ENCODE data around the gene CITED2. TPM values are rescaled to one million over a fixed set of nuclear protein-coding genes. Genes with fewer than 3 reads are reported as not detected.
A peak's percentile ranks its signal among the peaks of the same experiment; 100 is the strongest.

The CITED2 gene
- polyA plus RNA-seq, 1 donor (not counting 4 experiments of a cell fraction or from before 2014, with no cell fraction given): 25.0 TPM

DNA sequence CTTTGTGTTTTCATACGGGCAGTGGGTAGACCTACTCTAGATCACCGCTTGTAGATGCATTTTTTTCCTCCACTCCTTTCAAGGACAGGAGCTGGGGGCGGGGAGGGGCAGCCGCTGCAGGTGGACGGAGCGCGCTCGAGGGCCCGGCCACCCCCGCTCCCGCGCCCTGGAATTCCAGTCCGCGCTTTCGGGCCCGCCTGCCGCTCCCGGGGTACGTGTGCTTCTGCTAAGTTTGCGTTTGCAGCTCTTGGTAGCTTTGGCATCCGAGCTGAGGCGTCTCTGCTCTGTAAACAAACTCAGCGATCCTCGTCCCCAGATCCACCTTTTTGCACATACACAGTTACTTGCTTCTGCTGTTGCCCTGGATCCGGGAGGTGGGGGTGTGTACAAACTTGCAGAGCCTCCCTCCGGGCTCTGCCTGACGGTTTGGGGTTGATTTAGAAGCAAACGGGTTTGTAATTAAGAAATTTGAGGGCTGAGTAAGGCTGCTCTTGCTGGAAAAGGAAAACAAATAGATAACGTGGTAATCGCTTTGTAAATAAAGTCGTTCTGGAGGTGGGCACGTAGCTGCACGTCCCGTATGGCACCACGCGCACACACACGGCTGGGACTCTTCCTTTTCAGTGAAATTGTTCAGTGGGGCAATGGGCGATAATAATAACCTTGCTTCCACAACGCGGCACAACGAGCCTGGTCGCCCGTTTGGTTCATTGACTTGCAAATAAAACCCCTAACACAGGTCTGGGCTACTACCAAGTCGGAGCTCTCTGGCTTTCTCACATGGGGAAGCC, 973 bp upstream of the CITED2 start:
- FAIRE-seq: no peak
- Histone ChIP-seq H3K4me1 (ENCODE audit: control insufficient read depth, extremely low read depth, insufficient read depth, low read length) (peaks cover 39% of the 10 kb centered on the region), H3K27me3 (ENCODE audit: control insufficient read depth, extremely low read depth, insufficient read depth, low read length) (no peaks in the 10 kb centered on the region), H3K9me3 (ENCODE audit: control insufficient read depth, low read depth, low read length) (no peaks in the 10 kb centered on the region), H2AFZ (ENCODE audit: control insufficient read depth, low read length) (peak overlapping the region; percentile 98), H3K79me2 (ENCODE audit: control insufficient read depth, insufficient read depth, low read length) (peaks cover 18% of the 10 kb centered on the region), H3K36me3 (ENCODE audit: control insufficient read depth in 2 of 2, extremely low read depth in 1 of 2, insufficient read depth in 2 of 2, low read length in 2 of 2) (no peaks in the 10 kb centered on the region), H3K27ac (ENCODE audit: control insufficient read depth, insufficient read depth, low read length) (peak overlapping the region; percentile 85), H3K4me2 (ENCODE audit: control insufficient read depth, extremely low read depth, insufficient read depth, low read depth, low read length) (peak overlapping the region; percentile 99), H3K9me1 (ENCODE audit: control insufficient read depth, extremely low read depth, insufficient read depth, low read length) (peaks cover 3% of the 10 kb centered on the region), H3K4me3 (ENCODE audit: control insufficient read depth in 2 of 3, extremely low read depth in 1 of 3, insufficient read depth in 2 of 3, low read depth in 1 of 3, low read length in 3 of 3) (peak overlapping the region; percentile 73 to 97 (median 87)), H4K20me1 (ENCODE audit: control insufficient read depth, extremely low read depth, insufficient read depth, low read length) (no peaks in the 10 kb centered on the region), H3K9ac (ENCODE audit: control insufficient read depth, extremely low read depth, insufficient read depth, low read length) (peak overlapping the region; percentile 88)
- dilution Hi-C loops (cut with MboI; ENCODE audit: extremely low pct_ligation_motif_present, low sequenced_read_pairs): no loop called here
- peak; percentile 60 for DNase-seq (ENCODE audit: low read depth, low spot score)
- TF ChIP-seq, protein P1, sequence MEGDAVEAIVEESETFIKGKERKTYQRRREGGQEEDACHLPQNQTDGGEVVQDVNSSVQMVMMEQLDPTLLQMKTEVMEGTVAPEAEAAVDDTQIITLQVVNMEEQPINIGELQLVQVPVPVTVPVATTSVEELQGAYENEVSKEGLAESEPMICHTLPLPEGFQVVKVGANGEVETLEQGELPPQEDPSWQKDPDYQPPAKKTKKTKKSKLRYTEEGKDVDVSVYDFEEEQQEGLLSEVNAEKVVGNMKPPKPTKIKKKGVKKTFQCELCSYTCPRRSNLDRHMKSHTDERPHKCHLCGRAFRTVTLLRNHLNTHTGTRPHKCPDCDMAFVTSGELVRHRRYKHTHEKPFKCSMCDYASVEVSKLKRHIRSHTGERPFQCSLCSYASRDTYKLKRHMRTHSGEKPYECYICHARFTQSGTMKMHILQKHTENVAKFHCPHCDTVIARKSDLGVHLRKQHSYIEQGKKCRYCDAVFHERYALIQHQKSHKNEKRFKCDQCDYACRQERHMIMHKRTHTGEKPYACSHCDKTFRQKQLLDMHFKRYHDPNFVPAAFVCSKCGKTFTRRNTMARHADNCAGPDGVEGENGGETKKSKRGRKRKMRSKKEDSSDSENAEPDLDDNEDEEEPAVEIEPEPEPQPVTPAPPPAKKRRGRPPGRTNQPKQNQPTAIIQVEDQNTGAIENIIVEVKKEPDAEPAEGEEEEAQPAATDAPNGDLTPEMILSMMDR (optimal IDR thresholded peaks at IDR 0.05 in 1 of 3, IDR thresholded peaks at IDR 0.05 in 1 of 3, conservative IDR thresholded peaks at IDR 0.05 in 1 of 3; ENCODE audit: extremely low read depth in 1 of 3, insufficient read depth in 2 of 3, low read length in 3 of 3): peak in 1 of 3 experiments; percentile 5
- TF ChIP-seq EZH2 (IDR thresholded peaks at IDR 0.05; ENCODE audit: low read length): no peak

DNA sequence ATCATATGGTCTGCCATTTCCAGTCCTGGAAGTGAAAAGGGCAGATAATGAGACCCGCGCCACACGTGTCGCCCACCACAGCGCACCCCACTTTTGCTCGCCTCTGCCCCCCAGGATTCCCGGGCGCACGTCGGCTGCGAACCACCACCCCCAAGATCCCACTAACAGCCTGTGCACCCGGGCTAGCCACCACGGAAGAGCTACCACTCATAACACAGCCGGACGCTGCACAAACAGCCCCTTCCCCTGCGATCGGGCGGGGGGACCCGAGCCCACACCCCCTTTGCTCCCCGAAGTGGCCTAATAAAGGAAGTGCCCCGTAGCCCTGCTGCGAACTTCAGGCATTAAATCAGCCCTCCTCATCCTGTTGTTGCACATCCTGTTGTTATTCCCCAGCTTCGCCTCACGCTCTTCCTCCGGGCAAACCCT, 506 bp downstream of the CITED2 start:
- peak overlapping the region; percentile 99 for H3K4me2 ChIP-seq (ENCODE audit: control insufficient read depth, extremely low read depth, insufficient read depth, low read depth, low read length)
- no peaks in the 10 kb centered on the region for H3K36me3 ChIP-seq (ENCODE audit: control insufficient read depth in 2 of 2, extremely low read depth in 1 of 2, insufficient read depth in 2 of 2, low read length in 2 of 2)
- DNase-seq (ENCODE audit: low read depth, low spot score) (no peak), FAIRE-seq (no peak)
- H3K9me3 ChIP-seq (ENCODE audit: control insufficient read depth, low read depth, low read length): no peaks in the 10 kb centered on the region
- H3K79me2 ChIP-seq (ENCODE audit: control insufficient read depth, insufficient read depth, low read length): peaks cover 18% of the 10 kb centered on the region
- TF ChIP-seq, protein P1 (optimal IDR thresholded peaks at IDR 0.05 in 1 of 3, IDR thresholded peaks at IDR 0.05 in 1 of 3, conservative IDR thresholded peaks at IDR 0.05 in 1 of 3; ENCODE audit: extremely low read depth in 1 of 3, insufficient read depth in 2 of 3, low read length in 3 of 3): peak in 1 of 3 experiments; percentile 5
- TF ChIP-seq EZH2 (IDR thresholded peaks at IDR 0.05; ENCODE audit: low read length): no peak
- H3K4me3 ChIP-seq (ENCODE audit: control insufficient read depth in 2 of 3, extremely low read depth in 1 of 3, insufficient read depth in 2 of 3, low read depth in 1 of 3, low read length in 3 of 3): peak overlapping the region; percentile 73 to 97 (median 87)
- H3K27ac ChIP-seq (ENCODE audit: control insufficient read depth, insufficient read depth, low read length): peak overlapping the region; percentile 85
- peaks cover 3% of the 10 kb centered on the region for H3K9me1 ChIP-seq (ENCODE audit: control insufficient read depth, extremely low read depth, insufficient read depth, low read length)
- H2AFZ ChIP-seq (ENCODE audit: control insufficient read depth, low read length): peak overlapping the region; percentile 64
- no peaks in the 10 kb centered on the region for H4K20me1 ChIP-seq (ENCODE audit: control insufficient read depth, extremely low read depth, insufficient read depth, low read length)
- dilution Hi-C loops (cut with MboI; ENCODE audit: extremely low pct_ligation_motif_present, low sequenced_read_pairs): no loop called here
- H3K4me1 ChIP-seq (ENCODE audit: control insufficient read depth, extremely low read depth, insufficient read depth, low read length): peaks cover 44% of the 10 kb centered on the region
- H3K9ac ChIP-seq (ENCODE audit: control insufficient read depth, extremely low read depth, insufficient read depth, low read length): peak overlapping the region; percentile 88
- H3K27me3 ChIP-seq (ENCODE audit: control insufficient read depth, extremely low read depth, insufficient read depth, low read length): no peaks in the 10 kb centered on the region
